ENCODE results near the gene VPS51. TPM values are rescaled to one million over a fixed set of nuclear protein-coding genes. Genes with fewer than 3 reads are reported as not detected.

The VPS51 gene
- polyA plus RNA-seq, 1 donor (not counting 4 experiments of a cell fraction or from before 2014, with no cell fraction given): 43.1 TPM

GRCh38 chr11:65110354-65110861 lies 14.4 kb downstream of the VPS51 start:
- no peaks in the 10 kb centered on the region for H3K27me3 ChIP-seq (ENCODE audit: control insufficient read depth, extremely low read depth, insufficient read depth, low read length)
- no peak overlapping the region for H2AFZ ChIP-seq (ENCODE audit: control insufficient read depth, low read length)
- H3K4me3 ChIP-seq (ENCODE audit: control insufficient read depth in 2 of 3, extremely low read depth in 1 of 3, insufficient read depth in 2 of 3, low read depth in 1 of 3, low read length in 3 of 3): no peak overlapping the region
- peaks cover 3% of the 10 kb centered on the region for H3K79me2 ChIP-seq (ENCODE audit: control insufficient read depth, insufficient read depth, low read length)
- no peak overlapping the region for H3K27ac ChIP-seq (ENCODE audit: control insufficient read depth, insufficient read depth, low read length)
- peaks cover 22% of the 10 kb centered on the region for H3K4me1 ChIP-seq (ENCODE audit: control insufficient read depth, extremely low read depth, insufficient read depth, low read length)
- no peak overlapping the region for H3K9ac ChIP-seq (ENCODE audit: control insufficient read depth, extremely low read depth, insufficient read depth, low read length)
- H4K20me1 ChIP-seq (ENCODE audit: control insufficient read depth, extremely low read depth, insufficient read depth, low read length): no peaks in the 10 kb centered on the region
- TF ChIP-seq EZH2 (IDR thresholded peaks at IDR 0.05; ENCODE audit: low read length) (no peak), CTCF (optimal IDR thresholded peaks at IDR 0.05 in 1 of 3, IDR thresholded peaks at IDR 0.05 in 1 of 3, conservative IDR thresholded peaks at IDR 0.05 in 1 of 3; ENCODE audit: extremely low read depth in 1 of 3, insufficient read depth in 2 of 3, low read length in 3 of 3) (peak; percentile 87 to 98 (median 96))
- no peaks in the 10 kb centered on the region for H3K9me3 ChIP-seq (ENCODE audit: control insufficient read depth, low read depth, low read length)
- H3K9me1 ChIP-seq (ENCODE audit: control insufficient read depth, extremely low read depth, insufficient read depth, low read length): no peaks in the 10 kb centered on the region
- no peak for DNase-seq (ENCODE audit: low read depth, low spot score)
- peaks cover 7 to 9% of the 10 kb centered on the region in 2 experiments for H3K36me3 ChIP-seq (ENCODE audit: control insufficient read depth in 2 of 2, extremely low read depth in 1 of 2, insufficient read depth in 2 of 2, low read length in 2 of 2)
- dilution Hi-C loops (cut with MboI; ENCODE audit: extremely low pct_ligation_motif_present, low sequenced_read_pairs): no loop called here
- no peak overlapping the region for H3K4me2 ChIP-seq (ENCODE audit: control insufficient read depth, extremely low read depth, insufficient read depth, low read depth, low read length)
- FAIRE-seq: peak; percentile 80

GRCh38 chr11:65111159-65111743 lies 15.2 kb downstream of the VPS51 start:
- dilution Hi-C loops (cut with MboI; ENCODE audit: extremely low pct_ligation_motif_present, low sequenced_read_pairs): no loop called here

More at GRCh38 chr11:65111159-65111743, 15.2 kb downstream of the VPS51 start:
- Histone ChIP-seq H4K20me1 (ENCODE audit: control insufficient read depth, extremely low read depth, insufficient read depth, low read length) (no peaks in the 10 kb centered on the region), H2AFZ (ENCODE audit: control insufficient read depth, low read length) (no peak overlapping the region), H3K27me3 (ENCODE audit: control insufficient read depth, extremely low read depth, insufficient read depth, low read length) (no peaks in the 10 kb centered on the region), H3K27ac (ENCODE audit: control insufficient read depth, insufficient read depth, low read length) (no peak overlapping the region), H3K4me3 (ENCODE audit: control insufficient read depth in 2 of 3, extremely low read depth in 1 of 3, insufficient read depth in 2 of 3, low read depth in 1 of 3, low read length in 3 of 3) (no peak overlapping the region), H3K4me1 (ENCODE audit: control insufficient read depth, extremely low read depth, insufficient read depth, low read length) (peaks cover 29% of the 10 kb centered on the region), H3K36me3 (ENCODE audit: control insufficient read depth in 2 of 2, extremely low read depth in 1 of 2, insufficient read depth in 2 of 2, low read length in 2 of 2) (peaks cover 10 to 12% of the 10 kb centered on the region in 2 experiments), H3K9me1 (ENCODE audit: control insufficient read depth, extremely low read depth, insufficient read depth, low read length) (peaks cover 2% of the 10 kb centered on the region), H3K9ac (ENCODE audit: control insufficient read depth, extremely low read depth, insufficient read depth, low read length) (no peak overlapping the region), H3K4me2 (ENCODE audit: control insufficient read depth, extremely low read depth, insufficient read depth, low read depth, low read length) (no peak overlapping the region), H3K9me3 (ENCODE audit: control insufficient read depth, low read depth, low read length) (no peaks in the 10 kb centered on the region), H3K79me2 (ENCODE audit: control insufficient read depth, insufficient read depth, low read length) (peaks cover 11% of the 10 kb centered on the region)
- no peak for TF ChIP-seq CTCF (optimal IDR thresholded peaks at IDR 0.05 in 1 of 3, IDR thresholded peaks at IDR 0.05 in 1 of 3, conservative IDR thresholded peaks at IDR 0.05 in 1 of 3; ENCODE audit: extremely low read depth in 1 of 3, insufficient read depth in 2 of 3, low read length in 3 of 3)
- TF ChIP-seq EZH2 (IDR thresholded peaks at IDR 0.05; ENCODE audit: low read length): no peak
- DNase-seq (ENCODE audit: low read depth, low spot score) (no peak), FAIRE-seq (no peak)
